GM12878 (cell line): ENCODE measurements around the gene YIF1B. TPM values are rescaled to one million over a fixed set of nuclear protein-coding genes. Genes with fewer than 3 reads are reported as not detected.

Source experiments
- CBFB ChIP-seq: IDR thresholded peaks from 2 replicates; pipeline ENCODE4 v1.6.1; 2016; ENCODE audit warnings: antibody characterized with exemption, low read depth
- CREB1 ChIP-seq: IDR thresholded peaks from 2 replicates; pipeline ENCODE4 v1.6.1; 2012; ENCODE audit warnings: low read depth, mild to moderate bottlenecking, inconsistent platforms
- EED ChIP-seq: sonication (generic); IDR thresholded peaks from 2 replicates; pipeline ENCODE4 v1.6.1; 2016; ENCODE audit warnings: antibody characterized with exemption, low read depth
- EP300 ChIP-seq, 2 experiments: fragments of 150-350 bp in 1 of 2; IDR thresholded peaks; 2 replicates each; pipeline ENCODE4 v1.6.1; 2011 to 2012; ENCODE audit warnings: low read depth in 2 of 2, low read length in 2 of 2, borderline replicate concordance in 1 of 2, improper control_type of control experiment in 1 of 2, inconsistent platforms in 1 of 2; ENCODE audit not compliant: control insufficient read depth in 1 of 2
- ESRRA ChIP-seq: IDR thresholded peaks from 2 replicates; pipeline ENCODE4 v1.6.1; 2012; ENCODE audit warnings: mild to moderate bottlenecking, low read length, improper control_type of control experiment
- IRF5 ChIP-seq: fragments of 450-650 bp; IDR thresholded peaks from 2 replicates; pipeline ENCODE4 v1.6.1; 2017; ENCODE audit warnings: borderline replicate concordance
- KAT2A ChIP-seq: conservative IDR thresholded peaks from 2 replicates; pipeline ENCODE4 v1.6.1; 2011; ENCODE audit warnings: low read depth, low read length; ENCODE audit not compliant: control insufficient read depth
- PAX8 ChIP-seq: fragments of 450-650 bp; IDR thresholded peaks from 2 replicates; pipeline ENCODE4 v1.6.1; 2017; ENCODE audit warnings: mild to moderate bottlenecking, moderate library complexity
- POLR2AphosphoS2 ChIP-seq: IDR thresholded peaks from 2 replicates; pipeline ENCODE4 v1.6.1; 2011; ENCODE audit warnings: low read depth, mild to moderate bottlenecking, low read length, improper control_type of control experiment, moderate library complexity
- RELB ChIP-seq: fragments of 450-650 bp; IDR thresholded peaks from 2 replicates; pipeline ENCODE4 v1.6.1; 2017; ENCODE audit warnings: low read depth, mild to moderate bottlenecking, moderate library complexity
- SMARCA5 ChIP-seq: fragments of 450-650 bp; IDR thresholded peaks from 2 replicates; pipeline ENCODE4 v1.6.1; 2017; ENCODE audit warnings: mild to moderate bottlenecking
- SREBF1 ChIP-seq: IDR thresholded peaks from 2 replicates; pipeline ENCODE4 v1.6.1; 2012; ENCODE audit warnings: mild to moderate bottlenecking, low read length
- STAT3 ChIP-seq: IDR thresholded peaks from 2 replicates; pipeline ENCODE4 v1.6.1; 2011; ENCODE audit warnings: low read depth, low read length, improper control_type of control experiment
- SUPT20H ChIP-seq: IDR thresholded peaks from 2 replicates; pipeline ENCODE4 v1.6.1; 2011; ENCODE audit warnings: low read depth, mild to moderate bottlenecking, low read length, moderate library complexity, borderline replicate concordance; ENCODE audit not compliant: control insufficient read depth
- polyA plus RNA-seq, 11 experiments: library from polyadenylated mRNA; depleted of rRNA in 4 of 11; unstranded in 6 of 11; stranded (reverse) in 5 of 11; fragments of >200 nt; fragmentation: Nextera tagmentation in 4 of 11; fragmentation: Illumina TruSeq in 1 of 11; extraction: Ambion mirVana in 4 of 11; extraction: Trizol in 1 of 11; gene quantifications; 1 replicate in 1 of 11; 2 replicates in 10 of 11; pipeline versions ENCODE4 v1.2.1 to v1.2.3, GENCODE V29; 2011 to 2016; ENCODE audit warnings: inconsistent platforms in 2 of 11, missing spikeins in 2 of 11, low read depth in 1 of 11
- total RNA-seq, 4 experiments: library from RNA; depleted of rRNA in 3 of 4; stranded (reverse); fragments of >200 nt in 3 of 4; fragmentation: Illumina TruSeq in 1 of 4; extraction: Trizol in 1 of 4; gene quantifications; 2 replicates each; pipeline versions ENCODE4 v1.2.1 to v1.2.3, GENCODE V29; 2013 to 2021

Gene YIF1B
- total and polyA plus RNA-seq, 10 of the 15 experiments (the other 5 are each of a cell fraction or from before 2014, with no cell fraction given) = 1.3 to 106 (median 53.5) TPM

GRCh38 chr19:38284422-38284821 is 31.3 kb downstream of the YIF1B start (continued):
- 0 out of 2 replicates have a peak, but pooled peaks have one; percentile 15 for TF ChIP-seq RELB
- TF ChIP-seq POLR2AphosphoS2 = no peak
- TF ChIP-seq EED = no peak
- TF ChIP-seq PAX8 = no peak
- TF ChIP-seq ESRRA = no peak
- no peak for TF ChIP-seq IRF5
- no peak for TF ChIP-seq CREB1
- TF ChIP-seq SREBF1 = no peak
- no peak for TF ChIP-seq STAT3
- no peak for TF ChIP-seq SUPT20H
- no peak for TF ChIP-seq EP300 (IDR thresholded peaks at IDR 0.05; ENCODE audit: borderline replicate concordance in 1 of 2, control insufficient read depth in 1 of 2, low read depth in 2 of 2, low read length in 2 of 2)
- no peak for TF ChIP-seq KAT2A
- no peak for TF ChIP-seq CBFB
- no peak for TF ChIP-seq SMARCA5
